ENCODE data around the gene MUSK.
"Not testable (repeated sequence)": the region's sequence is repeated elsewhere in the genome, so short reads cannot be mapped to it uniquely, and the experiment has no call there.

MUSK gene

DNA sequence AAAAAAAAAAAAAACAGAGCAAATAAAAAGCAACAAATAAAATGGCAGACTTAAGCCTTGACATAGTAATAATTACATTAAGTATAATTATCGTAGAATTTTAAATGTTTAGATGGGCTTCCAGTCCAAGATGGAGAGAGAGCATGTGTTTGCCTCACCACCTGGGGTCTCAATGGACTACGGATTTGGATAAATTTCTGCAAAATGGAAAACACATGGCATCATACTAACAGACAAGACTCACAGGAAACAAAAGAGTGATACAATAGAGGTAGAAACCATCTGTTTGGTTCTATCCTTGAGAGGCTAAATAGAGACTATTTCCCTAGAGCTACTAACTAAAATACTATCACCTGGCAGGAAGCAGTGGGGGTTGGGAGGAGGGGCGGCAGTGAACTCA is 144.3 kb downstream of the MUSK start:
- DNase-seq: no peak

DNA sequence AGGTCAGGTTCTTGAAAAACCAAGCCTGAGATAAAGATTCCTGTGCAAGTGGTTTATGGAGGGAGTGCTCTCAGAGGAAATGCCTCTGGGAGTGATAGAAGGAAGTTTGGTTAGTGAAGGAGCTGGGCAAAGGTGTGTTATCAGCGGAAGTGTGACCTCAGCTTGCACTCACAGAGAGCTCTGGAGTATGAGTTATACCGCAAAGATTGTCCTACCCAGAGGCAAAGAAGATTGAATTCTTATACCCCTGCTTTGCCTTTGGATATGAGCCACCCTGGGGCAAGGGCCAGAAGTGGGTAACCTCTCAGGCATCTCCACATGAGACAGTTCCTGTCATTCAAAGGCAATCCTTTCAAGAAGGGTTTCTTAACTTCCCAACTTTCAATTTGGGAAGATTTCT is 145.6 kb downstream of the MUSK start:
- no peak for DNase-seq

DNA sequence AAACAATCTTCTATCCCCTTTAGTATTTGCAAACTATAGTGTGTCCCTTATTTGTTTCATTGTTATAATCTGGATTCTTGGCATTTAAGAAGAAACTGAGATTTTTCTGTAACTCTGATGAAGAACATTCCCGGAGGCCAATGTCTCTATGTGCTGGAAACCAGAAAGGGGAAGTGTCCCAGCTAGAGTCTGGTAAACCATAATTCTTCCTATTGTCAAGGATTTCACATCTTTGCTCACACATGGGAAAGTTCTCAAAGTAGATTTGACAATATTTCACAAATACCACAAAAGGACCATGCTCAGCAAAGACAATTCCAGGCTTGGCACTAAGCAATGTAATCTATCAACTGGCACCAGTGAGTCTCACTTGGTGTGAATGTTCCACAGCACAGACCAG is 146.8 kb downstream of the MUSK start:
- DNase-seq: no peak

DNA sequence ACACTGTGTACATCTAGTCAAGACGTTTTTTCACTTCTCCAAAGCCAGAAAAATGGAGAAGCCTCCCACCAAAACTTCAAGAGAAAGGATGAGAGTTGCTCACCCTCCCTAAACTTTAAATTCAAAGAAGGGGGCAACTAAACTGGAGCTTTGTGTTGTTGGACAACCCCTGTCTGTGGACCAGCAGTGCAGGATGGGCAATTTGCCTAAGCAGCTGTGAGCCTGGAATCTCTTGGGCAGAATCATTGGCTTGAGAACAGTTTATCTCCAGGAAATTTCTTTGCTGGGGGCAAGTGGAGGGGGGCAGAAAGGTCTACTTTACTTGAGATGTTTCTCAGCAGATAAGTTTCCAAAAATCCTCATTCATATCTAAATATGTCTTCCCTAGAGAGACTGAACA is 151.8 kb downstream of the MUSK start:
- no peak for DNase-seq

DNA sequence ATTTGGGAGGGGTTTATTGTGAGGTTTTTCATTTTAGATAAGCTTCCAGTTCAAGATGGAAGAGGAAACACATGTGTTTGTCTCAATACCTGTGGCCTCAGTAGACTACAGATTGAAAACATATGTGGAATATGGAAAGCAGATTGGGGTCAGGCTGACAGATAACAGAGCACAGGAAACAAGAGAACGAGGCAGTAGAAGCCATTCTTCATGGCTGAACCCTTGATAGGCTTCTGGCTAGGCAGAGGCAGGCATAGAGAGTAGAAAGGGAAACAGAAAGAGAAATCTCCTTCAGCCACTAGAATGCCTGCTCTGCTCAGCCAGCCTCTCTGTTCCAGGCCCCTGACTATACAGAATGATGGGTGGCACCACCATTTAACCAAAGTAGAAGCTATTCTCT is 152.5 kb downstream of the MUSK start:
- no peak for DNase-seq

DNA sequence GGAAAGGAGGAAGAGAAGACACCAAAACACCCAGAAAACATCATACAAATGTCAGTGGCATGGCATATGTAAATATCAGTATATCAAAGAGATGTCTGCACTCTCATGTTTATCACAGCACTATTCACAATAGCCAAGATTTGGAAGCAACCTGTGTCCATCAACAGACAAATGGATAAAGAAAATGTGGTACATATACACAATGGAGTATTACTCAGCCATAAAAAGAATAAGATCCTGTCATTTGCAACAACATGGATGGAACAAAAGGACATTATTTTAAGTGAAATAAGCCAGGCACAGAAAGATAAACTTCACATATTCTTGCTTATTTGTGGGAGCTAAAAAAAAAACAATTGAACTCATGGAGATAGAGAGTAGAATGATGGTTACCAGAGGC is 156.5 kb downstream of the MUSK start:
- DNase-seq: not testable (repeated sequence)

DNA sequence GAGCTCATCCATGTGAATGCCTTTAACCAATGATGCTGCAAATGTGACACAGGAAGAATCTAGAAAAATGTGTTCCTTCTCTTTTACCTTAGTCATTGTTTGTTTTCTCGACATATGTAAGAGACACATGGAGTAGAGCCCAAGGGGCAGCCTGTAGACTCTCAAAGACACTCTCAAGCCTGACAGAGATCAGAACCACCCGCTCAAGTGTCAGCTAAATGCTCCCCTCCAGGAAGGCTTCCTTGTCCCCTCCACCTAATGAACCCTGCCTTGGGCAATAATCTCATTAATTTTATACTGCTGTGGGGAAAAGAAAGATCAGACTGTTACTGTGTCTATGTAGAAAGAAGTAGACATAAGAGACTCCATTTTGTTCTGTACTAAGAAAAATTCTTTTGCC is 157.4 kb downstream of the MUSK start:
- no peak for DNase-seq

DNA sequence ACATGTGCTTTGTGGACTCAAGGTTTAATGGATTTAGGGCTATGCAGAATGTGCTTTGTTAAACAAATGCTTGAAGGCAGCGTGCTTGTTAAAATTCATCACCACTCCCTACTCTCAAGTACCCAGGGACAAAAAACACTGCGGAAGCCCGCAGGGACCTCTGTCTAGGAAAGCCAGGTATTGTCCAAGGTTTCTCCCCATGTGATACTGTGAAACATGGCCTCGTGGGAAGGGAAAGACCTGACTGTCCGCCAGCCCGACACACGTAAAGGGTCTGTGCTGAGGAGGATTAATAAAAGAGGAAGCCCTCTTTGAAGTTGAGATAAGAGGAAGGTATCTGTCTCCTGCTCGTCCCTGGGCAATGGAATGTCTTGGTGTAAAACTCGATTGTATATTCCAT is 157.8 kb downstream of the MUSK start:
- DNase-seq: not testable (repeated sequence)

DNA sequence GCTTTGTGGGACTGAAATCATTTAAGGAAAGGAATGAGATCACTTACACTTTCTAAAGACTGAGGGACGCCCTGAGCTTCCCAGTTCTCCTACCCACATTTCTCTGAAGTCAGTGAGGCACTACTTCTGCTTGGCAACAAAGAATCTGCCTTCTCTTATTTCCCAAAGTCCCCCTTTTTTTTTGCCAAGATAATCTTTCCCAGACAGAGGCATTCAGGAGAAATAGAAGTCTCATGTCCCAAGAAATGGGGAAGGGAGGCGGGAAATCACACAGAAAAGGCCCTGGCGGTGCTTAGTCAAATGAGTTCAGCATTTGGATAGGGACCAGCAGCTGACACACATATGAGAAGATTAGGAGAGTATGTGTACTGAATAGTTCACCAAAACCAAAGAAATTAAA is 159.7 kb downstream of the MUSK start:
- no peak for DNase-seq

DNA sequence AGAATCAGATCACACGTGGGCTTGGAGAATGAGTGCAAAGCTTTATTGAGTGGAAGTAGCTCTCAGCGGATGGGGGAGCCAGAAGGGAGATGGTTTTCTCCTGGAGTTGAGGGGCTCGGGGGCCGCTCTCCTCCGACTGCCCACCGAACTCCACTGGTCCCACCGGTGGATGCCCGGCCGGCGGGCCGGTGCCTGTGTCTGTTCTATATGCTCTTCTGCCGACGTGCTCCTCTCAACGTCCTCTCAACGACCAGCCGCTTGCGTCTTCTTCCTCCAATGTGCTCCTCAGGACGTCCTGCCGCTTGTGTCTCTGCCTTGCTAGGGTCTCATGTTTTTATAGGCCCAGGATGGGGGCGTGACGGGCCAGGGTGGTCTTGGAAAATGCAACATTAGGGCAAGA is 161.9 kb downstream of the MUSK start:
- DNase-seq: no peak

DNA sequence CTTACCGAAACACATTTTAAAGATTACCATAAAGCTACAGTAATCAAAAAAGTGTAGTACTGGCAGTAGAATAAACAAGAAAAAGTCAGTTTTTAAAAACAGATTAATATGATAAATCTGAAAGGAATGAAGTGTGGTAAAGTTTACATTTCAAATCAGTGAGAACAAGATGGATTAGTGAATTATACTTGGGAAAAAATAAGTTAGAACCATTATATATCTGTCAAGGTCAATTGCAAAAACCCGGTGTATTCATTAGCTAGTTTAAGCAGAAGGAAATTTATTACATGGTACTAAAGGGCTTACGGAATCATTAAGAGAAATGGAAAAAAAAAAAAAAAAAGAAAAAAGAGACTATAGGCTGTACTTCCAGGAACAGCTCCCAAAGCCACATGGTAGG is 164.3 kb downstream of the MUSK start:
- no peak for DNase-seq

DNA sequence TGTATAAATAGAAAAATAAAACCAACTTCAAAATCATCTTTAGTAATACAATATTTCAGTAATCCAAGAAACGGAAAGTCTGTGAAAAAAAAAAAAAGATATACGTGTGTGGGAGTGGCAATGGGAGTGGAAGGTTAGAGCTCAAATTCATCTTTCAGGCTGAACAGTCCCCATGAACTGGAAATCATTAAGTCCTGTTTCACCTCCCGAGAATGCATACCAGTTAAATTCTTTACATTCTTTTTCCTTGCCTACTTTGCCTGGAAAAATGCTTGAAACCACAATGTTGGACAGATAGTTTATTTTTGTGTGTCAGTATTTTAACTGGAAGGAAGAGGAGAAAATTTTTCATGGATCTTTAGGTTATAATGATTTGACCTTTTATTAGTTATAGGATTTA is 166.8 kb downstream of the MUSK start:
- DNase-seq: no peak

DNA sequence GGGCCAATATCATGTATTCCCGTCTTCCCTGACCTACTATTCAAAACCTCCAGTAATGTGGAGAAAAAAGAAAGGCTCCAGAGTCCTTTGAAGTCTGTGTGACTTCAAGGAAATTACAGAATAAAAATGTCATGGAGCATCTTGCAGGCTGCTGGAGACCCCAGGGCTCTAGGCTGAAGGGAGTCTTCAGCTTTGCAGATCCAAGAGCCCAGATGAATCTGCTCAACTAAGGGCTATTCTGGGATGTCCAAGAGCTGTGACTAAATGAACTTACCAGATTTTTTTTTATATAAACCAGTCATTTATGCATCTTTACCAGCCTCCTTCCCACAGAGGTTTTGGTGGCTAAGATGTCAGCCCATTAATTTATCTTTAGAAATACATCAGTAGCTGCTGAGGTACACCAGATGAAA is 167.3 kb downstream of the MUSK start:
- no peak for DNase-seq

DNA sequence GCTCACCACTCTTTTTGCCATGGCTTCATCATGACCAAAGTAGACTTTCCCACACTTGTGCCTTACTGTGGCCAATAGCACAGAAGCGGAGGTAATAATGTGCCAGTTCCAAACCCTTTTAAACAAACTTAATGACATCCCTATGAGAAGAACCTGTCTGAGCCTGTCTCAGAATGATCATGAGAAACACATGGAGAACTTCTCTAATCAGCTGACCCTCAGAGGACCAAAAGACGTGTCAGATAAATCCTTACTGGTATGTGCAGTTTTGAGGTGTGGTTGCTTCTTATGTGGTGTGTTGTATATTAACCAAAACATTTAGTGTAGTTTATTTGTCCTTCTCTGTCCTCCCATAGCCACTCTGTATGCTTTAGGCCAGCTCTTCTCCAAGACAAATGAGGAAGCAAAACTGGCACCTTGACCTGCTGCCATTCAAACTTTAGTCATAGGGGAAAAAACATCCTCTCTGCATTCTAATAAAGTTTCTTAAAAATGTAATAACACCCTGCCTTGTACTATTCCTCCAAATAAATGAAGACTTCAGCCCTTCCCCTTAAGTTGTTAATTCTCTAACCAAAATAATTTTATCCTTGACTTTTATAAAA is 168.9 kb downstream of the MUSK start:
- no peak for DNase-seq

DNA sequence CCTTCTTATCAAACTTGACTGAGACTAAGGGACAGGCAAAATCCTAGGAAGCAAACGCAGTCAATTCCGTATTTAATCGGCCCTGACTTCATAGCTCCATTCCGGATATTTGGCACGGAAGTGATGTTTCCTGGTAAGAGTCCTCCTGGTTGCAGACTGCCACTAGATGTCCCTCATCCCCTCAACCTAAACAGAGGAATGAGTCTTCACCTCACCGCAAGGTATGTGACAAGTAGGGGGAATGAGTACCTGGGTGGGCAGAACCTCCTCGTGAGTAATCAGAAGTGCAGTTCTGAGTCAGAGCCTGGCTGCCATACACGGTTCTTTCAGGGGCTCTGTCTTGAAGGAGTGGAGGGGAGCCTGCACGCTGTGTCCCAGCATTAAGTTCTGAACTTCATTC is 173.6 kb downstream of the MUSK start:
- no peak for DNase-seq

DNA sequence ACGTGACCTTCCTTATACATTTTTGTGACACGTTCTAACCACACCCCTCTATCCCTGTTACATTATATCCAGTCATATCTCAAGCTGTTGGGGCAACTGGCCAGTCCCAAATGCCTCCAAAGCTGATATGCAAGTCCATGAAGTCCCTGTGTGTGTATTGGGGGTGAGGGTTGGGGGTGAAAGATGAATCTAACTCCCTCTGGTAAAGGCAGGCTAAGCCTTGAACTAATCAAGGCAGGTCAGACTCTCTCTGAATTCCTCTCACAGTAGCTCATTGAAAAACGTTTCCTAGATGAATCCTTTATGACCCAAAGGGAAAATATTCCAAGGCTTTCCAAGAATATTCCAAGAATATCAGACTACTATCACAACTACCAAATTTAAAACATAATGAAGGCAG is 174.4 kb downstream of the MUSK start:
- DNase-seq: no peak

DNA sequence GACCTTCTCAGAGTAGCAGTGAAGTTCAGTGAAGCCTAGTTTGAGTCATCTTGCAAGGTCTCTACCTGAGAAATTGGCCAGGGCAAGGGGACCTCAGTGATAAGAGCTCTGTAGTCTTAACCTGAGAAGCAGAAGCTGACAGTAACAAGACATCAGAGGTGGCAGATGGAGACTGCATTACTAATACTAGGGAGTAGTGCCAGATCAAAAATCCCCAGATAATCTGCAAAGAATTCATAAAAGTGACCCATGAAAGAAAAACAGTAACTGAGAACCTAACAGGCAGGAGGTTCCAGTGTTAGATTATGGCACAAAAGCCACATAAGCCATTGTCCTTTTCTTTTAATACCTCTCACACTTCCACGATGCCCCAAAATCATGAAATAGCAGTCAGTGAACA is 175.5 kb downstream of the MUSK start:
- no peak for DNase-seq

DNA sequence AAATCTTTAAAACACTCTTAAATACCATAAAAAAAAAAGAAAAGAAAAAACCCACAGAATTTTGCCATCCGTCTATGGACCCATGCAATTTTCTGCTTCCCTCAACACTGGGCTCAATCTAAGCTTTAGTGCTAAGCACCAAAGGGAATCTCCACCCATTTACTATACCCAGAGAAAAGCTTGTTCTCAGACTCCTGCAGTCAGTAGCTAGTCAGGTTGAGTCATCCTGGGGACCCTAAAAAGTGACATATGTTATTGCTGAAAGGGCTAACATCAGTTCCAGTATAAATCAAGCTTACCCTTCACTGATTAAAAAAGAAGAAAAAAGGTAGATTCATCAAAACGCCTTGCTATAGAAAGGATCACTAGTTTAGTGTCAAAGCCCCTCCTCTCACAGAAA is 177.6 kb downstream of the MUSK start:
- no peak for DNase-seq

DNA sequence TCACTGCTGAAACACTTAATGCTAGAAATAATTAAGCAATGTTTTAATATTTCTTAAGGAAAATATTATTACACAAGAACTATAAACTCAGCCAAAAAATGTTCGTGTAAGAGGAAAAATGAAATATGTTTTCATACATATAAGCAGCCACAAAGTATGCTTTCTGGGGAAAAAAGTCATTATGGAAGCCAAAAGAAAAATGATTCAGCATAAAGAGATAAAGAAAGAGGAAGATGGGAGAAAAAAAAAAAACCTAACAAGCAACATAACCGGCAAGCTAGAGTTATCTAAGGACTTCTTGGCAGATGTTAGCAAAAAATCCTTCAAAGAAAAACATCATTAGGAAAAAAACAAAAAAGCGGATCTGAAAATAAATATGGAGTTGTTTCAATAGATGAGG is 179.1 kb downstream of the MUSK start:
- no peak for DNase-seq

DNA sequence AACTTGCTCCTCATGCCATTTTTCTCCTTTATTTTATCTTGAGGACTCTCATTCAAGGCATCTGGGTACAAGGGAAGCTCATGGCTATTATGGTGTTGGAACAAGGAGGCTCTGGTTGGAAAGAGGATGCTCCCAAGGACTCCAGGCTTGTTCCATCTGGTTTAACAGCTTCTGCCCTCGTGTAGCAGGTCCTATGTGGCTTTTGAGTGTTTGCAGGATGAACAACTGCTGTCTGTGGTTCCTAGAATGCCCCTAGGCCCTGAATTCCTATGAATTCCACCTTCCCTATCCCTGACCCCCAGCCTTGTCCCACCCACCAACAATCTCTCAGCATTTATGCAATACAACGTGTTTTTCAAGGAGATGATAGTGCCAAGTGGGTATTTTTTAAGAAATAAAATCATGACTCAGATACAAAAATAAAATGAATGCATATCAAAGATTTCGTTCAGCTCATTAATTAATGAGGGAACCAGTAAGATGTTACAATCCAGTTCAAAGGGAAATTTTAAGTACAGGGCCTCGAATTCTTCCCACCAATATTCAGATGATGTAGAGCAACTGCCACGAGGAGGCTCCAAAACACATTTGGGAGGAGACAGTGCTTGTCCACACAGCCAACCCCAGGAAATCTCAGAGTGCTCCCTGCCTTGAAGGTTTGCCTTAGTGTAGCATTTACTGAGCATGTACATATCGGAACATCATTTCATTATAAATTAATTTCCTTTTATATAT is 182.0 kb downstream of the MUSK start:
- DNase-seq: no peak

Data from right kidney (tissue), 1 donor.